K562 (cell line): Measurements from ENCODE around the gene ZBTB46. TPM values are rescaled to one million over a fixed set of nuclear protein-coding genes. Genes with fewer than 3 reads are reported as not detected.

Experiments used
- ARID2 ChIP-seq: fragments of 450-650 bp; IDR thresholded peaks from 2 replicates; pipeline ENCODE4 v1.6.1; 2017; ENCODE audit warnings: antibody characterized with exemption, mild to moderate bottlenecking
- CTBP1 ChIP-seq: fragments of 450-650 bp; IDR thresholded peaks from 2 replicates; pipeline ENCODE4 v1.6.1; 2016; ENCODE audit warnings: borderline replicate concordance
- GABPB1 ChIP-seq: sonication (generic); formaldehyde crosslinking; IDR thresholded peaks from 2 replicates; pipeline ENCODE4 v1.8.0; 2022; ENCODE audit warnings: mild to moderate bottlenecking, missing genetic modification reagents
- KLF1 ChIP-seq: fragments of 450-650 bp; IDR thresholded peaks from 2 replicates; pipeline ENCODE4 v1.6.1; 2016; ENCODE audit warnings: missing genetic modification characterization, missing compliant biosample characterization
- KLF16 ChIP-seq: IDR thresholded peaks from 2 replicates; pipeline ENCODE4 v1.6.1; 2016; ENCODE audit warnings: antibody characterized with exemption
- LARP7 ChIP-seq: fragments of 450-650 bp; IDR thresholded peaks from 2 replicates; pipeline ENCODE4 v1.6.1; 2016
- MYC ChIP-seq, 2 experiments: fragments of 250-450 bp in 1 of 2; sonication (Bioruptor Pico) in 1 of 2; IDR thresholded peaks; 2 replicates each; pipeline versions ENCODE4 v1.5.1 to v1.6.1; 2012 to 2021; ENCODE audit warnings: low read depth in 2 of 2, borderline replicate concordance in 1 of 2, improper control_type of control experiment in 1 of 2, low read length in 1 of 2, mild to moderate bottlenecking in 1 of 2, moderate library complexity in 1 of 2
- PHF20 ChIP-seq: fragments of 450-650 bp; IDR thresholded peaks from 2 replicates; pipeline ENCODE4 v1.6.1; 2018; ENCODE audit not compliant: partially characterized antibody
- RAD21 ChIP-seq, 2 experiments: fragments of 250-450 bp in 1 of 2; fragments of 450-650 bp in 1 of 2; sonication (Bioruptor Pico) in 1 of 2; formaldehyde crosslinking in 1 of 2; IDR thresholded peaks in 1 of 2; conservative IDR thresholded peaks in 1 of 2; 2 replicates each; pipeline versions ENCODE4 v1.4.0 to v1.8.0; 2020 to 2022; ENCODE audit warnings: mild to moderate bottlenecking in 2 of 2, moderate library complexity in 1 of 2
- ZKSCAN1 ChIP-seq: fragments of 150-350 bp; IDR thresholded peaks from 2 replicates; pipeline ENCODE4 v1.6.1; 2016; ENCODE audit warnings: low read depth, low read length
- polyA plus RNA-seq, 8 experiments: library from polyadenylated mRNA; depleted of rRNA in 4 of 8; stranded (reverse) in 5 of 8; unstranded in 3 of 8; fragments of >200 nt; fragmentation: Nextera tagmentation in 2 of 8; fragmentation: Illumina TruSeq in 1 of 8; extraction: Ambion mirVana in 2 of 8; extraction: Trizol in 1 of 8; gene quantifications; 2 replicates each; pipeline versions ENCODE4 v1.2.1 to v1.2.3, GENCODE V29; 2011 to 2014; ENCODE audit warnings: inconsistent platforms in 1 of 8, missing spikeins in 1 of 8
- total RNA-seq, 7 experiments: library from RNA; depleted of rRNA in 6 of 7; stranded (reverse); fragments of >200 nt in 6 of 7; fragmentation: Illumina TruSeq in 2 of 7; extraction: Trizol in 2 of 7; gene quantifications; 2 replicates each; pipeline versions ENCODE4 v1.2.1 to v1.2.3, GENCODE V29; 2011 to 2021; ENCODE audit warnings: low replicate concordance in 1 of 7
- TF ChIP-seq, protein P1 (sequence below): fragments of 200-800 bp; sonication (Bioruptor generic); IDR thresholded peaks from 2 replicates; pipeline ENCODE4 v1.6.1; 2017; ENCODE audit warnings: missing genetic modification characterization, missing compliant biosample characterization
- TF ChIP-seq, protein P2 (sequence below): IDR thresholded peaks from 2 replicates; pipeline ENCODE4 v1.6.1; 2011; ENCODE audit warnings: borderline replicate concordance, low read depth, mild to moderate bottlenecking, moderate library complexity, low read length; ENCODE audit not compliant: insufficient read depth, poor library complexity, severe bottlenecking
- TF ChIP-seq, protein P3 (sequence below): fragments of 150-350 bp; IDR thresholded peaks from 2 replicates; pipeline ENCODE4 v1.6.1; 2014; ENCODE audit warnings: low read depth, mild to moderate bottlenecking, low read length, borderline replicate concordance
- TF ChIP-seq, protein P4 (sequence below): fragments of 450-650 bp; IDR thresholded peaks from 2 replicates; pipeline ENCODE4 v1.6.1; 2018; ENCODE audit warnings: mild to moderate bottlenecking, low read depth; ENCODE audit not compliant: partially characterized antibody

Gene ZBTB46
- total and polyA plus RNA-seq, 9 of the 15 experiments (the other 6 are each of a cell fraction or from before 2014, with no cell fraction given): 0.29 to 4.1 (median 1.1) TPM

- TF ChIP-seq PHF20 (peak; percentile 79), LARP7 (no peak), ZKSCAN1 (0 out of 2 replicates have a peak, but pooled peaks have one; percentile 38), MYC (IDR thresholded peaks at IDR 0.05; ENCODE audit: low read depth, low read length) (peak; percentile 88), MYC (CRISPR knock-in tag; IDR thresholded peaks at IDR 0.05; ENCODE audit: borderline replicate concordance, low read depth) (no peak), KLF1 (tag) (peak; percentile 60; the same call in 1 of the 2 replicates), GABPB1 (CRISPR knock-in tag) (peak; percentile 79), KLF16 (0 out of 2 replicates have a peak, but pooled peaks have one; percentile 44), ARID2 (peak; percentile 31; the same call in 1 of the 2 replicates), CTBP1 (peak; percentile 89), RAD21 (CRISPR knock-in tag; conservative IDR thresholded peaks at IDR 0.05 in 1 of 2, IDR thresholded peaks at IDR 0.05 in 1 of 2) (peak; percentile 95)
- TF ChIP-seq, protein P1, sequence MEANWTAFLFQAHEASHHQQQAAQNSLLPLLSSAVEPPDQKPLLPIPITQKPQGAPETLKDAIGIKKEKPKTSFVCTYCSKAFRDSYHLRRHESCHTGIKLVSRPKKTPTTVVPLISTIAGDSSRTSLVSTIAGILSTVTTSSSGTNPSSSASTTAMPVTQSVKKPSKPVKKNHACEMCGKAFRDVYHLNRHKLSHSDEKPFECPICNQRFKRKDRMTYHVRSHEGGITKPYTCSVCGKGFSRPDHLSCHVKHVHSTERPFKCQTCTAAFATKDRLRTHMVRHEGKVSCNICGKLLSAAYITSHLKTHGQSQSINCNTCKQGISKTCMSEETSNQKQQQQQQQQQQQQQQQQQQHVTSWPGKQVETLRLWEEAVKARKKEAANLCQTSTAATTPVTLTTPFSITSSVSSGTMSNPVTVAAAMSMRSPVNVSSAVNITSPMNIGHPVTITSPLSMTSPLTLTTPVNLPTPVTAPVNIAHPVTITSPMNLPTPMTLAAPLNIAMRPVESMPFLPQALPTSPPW: peak; percentile 62
- TF ChIP-seq, protein P2, sequence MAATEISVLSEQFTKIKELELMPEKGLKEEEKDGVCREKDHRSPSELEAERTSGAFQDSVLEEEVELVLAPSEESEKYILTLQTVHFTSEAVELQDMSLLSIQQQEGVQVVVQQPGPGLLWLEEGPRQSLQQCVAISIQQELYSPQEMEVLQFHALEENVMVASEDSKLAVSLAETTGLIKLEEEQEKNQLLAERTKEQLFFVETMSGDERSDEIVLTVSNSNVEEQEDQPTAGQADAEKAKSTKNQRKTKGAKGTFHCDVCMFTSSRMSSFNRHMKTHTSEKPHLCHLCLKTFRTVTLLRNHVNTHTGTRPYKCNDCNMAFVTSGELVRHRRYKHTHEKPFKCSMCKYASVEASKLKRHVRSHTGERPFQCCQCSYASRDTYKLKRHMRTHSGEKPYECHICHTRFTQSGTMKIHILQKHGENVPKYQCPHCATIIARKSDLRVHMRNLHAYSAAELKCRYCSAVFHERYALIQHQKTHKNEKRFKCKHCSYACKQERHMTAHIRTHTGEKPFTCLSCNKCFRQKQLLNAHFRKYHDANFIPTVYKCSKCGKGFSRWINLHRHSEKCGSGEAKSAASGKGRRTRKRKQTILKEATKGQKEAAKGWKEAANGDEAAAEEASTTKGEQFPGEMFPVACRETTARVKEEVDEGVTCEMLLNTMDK: peak; percentile 38
- TF ChIP-seq, protein P3, sequence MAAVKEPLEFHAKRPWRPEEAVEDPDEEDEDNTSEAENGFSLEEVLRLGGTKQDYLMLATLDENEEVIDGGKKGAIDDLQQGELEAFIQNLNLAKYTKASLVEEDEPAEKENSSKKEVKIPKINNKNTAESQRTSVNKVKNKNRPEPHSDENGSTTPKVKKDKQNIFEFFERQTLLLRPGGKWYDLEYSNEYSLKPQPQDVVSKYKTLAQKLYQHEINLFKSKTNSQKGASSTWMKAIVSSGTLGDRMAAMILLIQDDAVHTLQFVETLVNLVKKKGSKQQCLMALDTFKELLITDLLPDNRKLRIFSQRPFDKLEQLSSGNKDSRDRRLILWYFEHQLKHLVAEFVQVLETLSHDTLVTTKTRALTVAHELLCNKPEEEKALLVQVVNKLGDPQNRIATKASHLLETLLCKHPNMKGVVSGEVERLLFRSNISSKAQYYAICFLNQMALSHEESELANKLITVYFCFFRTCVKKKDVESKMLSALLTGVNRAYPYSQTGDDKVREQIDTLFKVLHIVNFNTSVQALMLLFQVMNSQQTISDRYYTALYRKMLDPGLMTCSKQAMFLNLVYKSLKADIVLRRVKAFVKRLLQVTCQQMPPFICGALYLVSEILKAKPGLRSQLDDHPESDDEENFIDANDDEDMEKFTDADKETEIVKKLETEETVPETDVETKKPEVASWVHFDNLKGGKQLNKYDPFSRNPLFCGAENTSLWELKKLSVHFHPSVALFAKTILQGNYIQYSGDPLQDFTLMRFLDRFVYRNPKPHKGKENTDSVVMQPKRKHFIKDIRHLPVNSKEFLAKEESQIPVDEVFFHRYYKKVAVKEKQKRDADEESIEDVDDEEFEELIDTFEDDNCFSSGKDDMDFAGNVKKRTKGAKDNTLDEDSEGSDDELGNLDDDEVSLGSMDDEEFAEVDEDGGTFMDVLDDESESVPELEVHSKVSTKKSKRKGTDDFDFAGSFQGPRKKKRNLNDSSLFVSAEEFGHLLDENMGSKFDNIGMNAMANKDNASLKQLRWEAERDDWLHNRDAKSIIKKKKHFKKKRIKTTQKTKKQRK: no peak
- TF ChIP-seq, protein P4, sequence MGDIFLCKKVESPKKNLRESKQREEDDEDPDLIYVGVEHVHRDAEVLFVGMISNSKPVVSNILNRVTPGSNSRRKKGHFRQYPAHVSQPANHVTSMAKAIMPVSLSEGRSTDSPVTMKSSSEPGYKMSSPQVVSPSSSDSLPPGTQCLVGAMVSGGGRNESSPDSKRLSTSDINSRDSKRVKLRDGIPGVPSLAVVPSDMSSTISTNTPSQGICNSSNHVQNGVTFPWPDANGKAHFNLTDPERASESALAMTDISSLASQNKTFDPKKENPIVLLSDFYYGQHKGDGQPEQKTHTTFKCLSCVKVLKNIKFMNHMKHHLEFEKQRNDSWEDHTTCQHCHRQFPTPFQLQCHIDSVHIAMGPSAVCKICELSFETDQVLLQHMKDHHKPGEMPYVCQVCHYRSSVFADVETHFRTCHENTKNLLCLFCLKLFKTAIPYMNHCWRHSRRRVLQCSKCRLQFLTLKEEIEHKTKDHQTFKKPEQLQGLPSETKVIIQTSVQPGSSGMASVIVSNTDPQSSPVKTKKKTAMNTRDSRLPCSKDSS: no peak
These were observed 32.9 kb upstream of the ZBTB46 start (continued) for GRCh38 chr20:63863798-63864544.
